OCI-M2 (cell line): ENCODE data around the gene FOXQ1.
"Not testable (repeated sequence)": the region's sequence is repeated elsewhere in the genome, so short reads cannot be mapped to it uniquely, and the experiment has no call there.

ENCODE experiments used
- DNase-seq: peaks from one replicate; lab custom pipeline; 2025; ENCODE audit not compliant: unreplicated experiment; lab: John Stamatoyannopoulos, UW

Gene FOXQ1

DNA sequence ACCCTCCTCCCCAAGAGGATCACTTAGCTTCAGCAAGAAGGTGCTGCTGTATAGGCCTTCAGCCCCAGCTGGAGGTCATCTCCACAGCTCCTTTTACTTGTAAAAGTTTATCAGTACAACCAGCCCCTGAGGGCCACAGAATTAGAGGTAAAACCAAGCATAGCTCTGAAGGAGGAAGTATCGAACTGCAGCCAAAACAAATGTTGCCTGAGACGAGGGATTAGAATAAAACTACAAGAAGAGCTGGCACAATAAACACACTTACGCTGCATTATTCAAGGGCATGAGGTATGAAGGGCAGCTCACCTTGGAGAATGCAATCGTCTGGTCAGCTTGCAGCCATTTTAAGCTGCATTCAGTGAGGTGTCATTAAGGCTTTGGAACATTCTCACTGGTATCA is 21.1 kb upstream of the FOXQ1 start:
- no peak for DNase-seq

GRCh38 chr6:1291381-1291780 is 20.5 kb upstream of the FOXQ1 start:
- DNase-seq = no peak

- no peak for DNase-seq
Observed at GRCh38 chr6:1295420-1295819, 16.5 kb upstream of the FOXQ1 start.

DNA sequence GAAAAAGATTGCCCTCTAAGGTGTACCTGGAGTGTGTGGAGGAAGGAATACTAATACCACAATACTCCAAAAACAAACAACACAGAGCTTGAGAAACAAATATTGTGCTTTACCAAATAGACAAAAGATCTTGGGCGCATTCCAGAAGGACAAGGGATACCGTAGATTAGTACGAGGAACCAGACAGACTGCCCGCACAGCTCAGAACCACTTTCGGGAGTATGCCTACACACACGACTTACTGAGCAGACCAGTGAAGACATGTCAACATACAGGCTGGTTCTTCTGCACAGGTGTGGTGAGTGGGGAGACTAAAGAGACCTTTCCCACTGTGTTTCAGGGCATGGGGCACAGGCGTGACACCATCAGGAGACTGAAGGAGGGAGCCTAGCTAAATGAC is 15.8 kb upstream of the FOXQ1 start:
- no peak for DNase-seq

DNA sequence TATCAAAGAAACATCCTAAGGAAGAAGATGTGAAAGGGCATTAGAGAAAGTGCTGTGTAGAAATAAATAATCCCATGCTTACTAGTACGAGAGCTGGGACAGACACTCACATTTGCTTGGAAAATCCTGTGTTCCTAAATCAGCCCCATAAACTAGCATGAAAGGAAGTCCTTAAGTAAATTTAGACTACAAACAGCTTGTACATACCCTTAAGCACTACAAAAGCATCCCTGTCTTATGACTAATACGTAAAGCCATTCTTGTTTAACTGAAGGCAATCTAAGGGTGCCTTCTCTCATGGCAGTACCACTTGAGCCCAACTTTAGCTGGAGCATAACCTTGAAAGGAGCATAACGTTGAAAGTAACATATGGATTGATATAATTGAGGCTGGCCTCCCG is 15.4 kb upstream of the FOXQ1 start:
- DNase-seq = no peak

DNA sequence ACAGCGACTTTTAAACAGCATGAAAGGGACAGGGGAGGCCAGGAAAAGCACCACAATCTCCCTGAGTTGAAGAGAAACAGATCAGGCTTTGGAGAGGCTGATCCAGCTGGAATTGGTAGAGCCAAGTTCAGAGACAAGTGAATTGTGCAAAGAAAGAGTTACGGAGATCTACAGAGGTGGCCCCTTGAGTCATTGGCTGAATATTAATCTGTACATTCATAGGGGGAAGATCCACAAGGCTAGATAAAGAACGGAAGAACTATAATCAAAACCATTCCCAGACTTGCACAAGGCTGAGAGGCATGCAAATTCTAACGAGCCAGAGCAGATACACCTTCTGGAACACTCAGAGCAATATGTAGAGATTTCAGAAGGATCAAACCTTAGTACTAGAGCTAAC is 14.2 kb upstream of the FOXQ1 start:
- DNase-seq = no peak

- DNase-seq = no peak
Observed at GRCh38 chr6:1298768-1299167, 13.1 kb upstream of the FOXQ1 start.

DNA sequence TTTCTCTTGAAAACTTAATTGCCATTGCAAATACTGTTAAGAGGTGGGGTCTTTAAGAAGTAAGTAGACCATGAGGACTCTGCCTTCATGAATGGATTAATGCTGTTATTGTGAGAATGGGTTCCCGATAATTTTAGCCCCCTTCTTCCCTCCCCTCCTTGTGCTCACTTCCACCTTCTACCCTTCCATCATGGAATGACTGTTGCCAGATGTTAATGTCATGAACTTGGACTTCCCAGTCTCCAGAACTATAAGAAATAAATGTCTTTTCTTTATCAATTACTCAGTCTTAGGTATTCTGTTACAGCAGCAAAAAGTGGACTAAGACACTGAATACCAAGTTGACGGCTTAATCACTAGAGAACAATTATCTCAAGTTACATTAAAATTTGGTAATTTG is 5.8 kb upstream of the FOXQ1 start:
- no peak for DNase-seq

DNA sequence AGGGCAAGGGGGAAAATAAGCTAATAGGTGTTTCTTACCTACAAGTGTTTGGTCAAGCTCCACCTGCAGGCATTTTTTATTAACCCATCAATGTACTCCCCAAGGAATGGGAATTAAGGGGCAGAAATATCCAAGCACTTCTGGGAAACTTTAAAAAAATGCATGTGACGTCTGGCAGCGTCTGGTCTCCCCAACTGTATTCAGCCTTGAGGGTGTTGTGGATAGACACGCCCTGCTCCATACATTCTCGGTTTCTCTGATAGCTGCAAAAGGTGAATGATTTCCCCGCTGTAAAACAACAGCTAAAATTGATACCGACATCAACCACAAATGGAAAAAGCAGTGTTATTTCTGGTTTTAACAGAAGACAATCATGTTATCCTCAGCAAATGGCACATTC is 2.5 kb upstream of the FOXQ1 start:
- DNase-seq = no peak

- DNase-seq = no peak
Observed at GRCh38 chr6:1310628-1311399, 1.1 kb upstream of the FOXQ1 start.

- no peak for DNase-seq
Observed at GRCh38 chr6:1312203-1312472, 240 bp downstream of the FOXQ1 start.

- DNase-seq = no peak
Observed at GRCh38 chr6:1312473-1313367, 822 bp downstream of the FOXQ1 start.

- DNase-seq = no peak
Observed at GRCh38 chr6:1313384-1313766, 1.5 kb downstream of the FOXQ1 start.

- no peak for DNase-seq
Observed at GRCh38 chr6:1313767-1314503, 2.0 kb downstream of the FOXQ1 start.

GRCh38 chr6:1314617-1315016 is 2.7 kb downstream of the FOXQ1 start:
- DNase-seq = no peak

DNA sequence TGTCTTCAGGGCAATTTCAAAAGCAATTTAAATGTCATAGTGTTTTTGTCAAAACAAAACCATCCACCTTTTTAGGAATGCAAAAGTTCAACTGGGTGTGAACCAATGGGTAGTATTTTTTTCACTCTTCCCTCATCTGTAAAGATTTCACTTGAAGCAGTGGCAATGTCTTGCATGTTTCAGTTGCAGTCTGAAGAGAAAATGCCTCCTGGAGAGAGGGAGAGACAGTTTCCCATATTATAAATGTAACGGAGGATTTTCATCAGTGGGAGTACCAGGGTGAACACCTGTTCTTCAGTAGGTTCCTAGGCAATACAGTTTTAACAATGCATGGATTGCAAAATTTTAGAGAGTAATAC is 3.3 kb downstream of the FOXQ1 start:
- no peak for DNase-seq

- no peak for DNase-seq
Observed at GRCh38 chr6:1315560-1316386, 3.9 kb downstream of the FOXQ1 start.

- DNase-seq = no peak
Observed at GRCh38 chr6:1316489-1316971, 4.6 kb downstream of the FOXQ1 start.

GRCh38 chr6:1317302-1317815 is 5.5 kb downstream of the FOXQ1 start:
- no peak for DNase-seq

DNA sequence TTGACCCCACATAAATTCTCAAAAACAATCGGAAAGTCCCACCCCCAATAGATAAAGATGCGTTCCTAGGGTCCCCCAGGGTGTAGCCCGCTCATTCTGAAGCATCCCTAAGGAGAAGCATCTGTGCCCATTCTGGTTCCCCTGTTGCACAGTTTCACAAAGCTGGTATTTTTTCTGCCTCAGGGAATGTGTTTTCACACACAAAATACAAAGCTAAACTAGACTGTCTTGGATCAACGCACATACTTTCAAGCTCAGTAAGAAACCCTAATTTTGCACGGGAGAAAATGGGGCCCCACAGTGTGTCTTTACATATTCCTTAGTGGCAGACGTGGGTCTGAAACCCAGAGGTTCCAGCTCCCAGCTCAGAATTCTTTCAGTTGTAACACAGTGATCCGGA is 6.1 kb downstream of the FOXQ1 start:
- DNase-seq = no peak

GRCh38 chr6:1318584-1318983 is 6.7 kb downstream of the FOXQ1 start:
- not testable (repeated sequence) for DNase-seq
